Esophagus muscularis mucosa (tissue), 4 donors: ENCODE measurements around the gene TMC4. TPM values are rescaled to one million over a fixed set of nuclear protein-coding genes. Genes with fewer than 3 reads are reported as not detected.

Experiments
- total RNA-seq, 4 donors: library from RNA; depleted of rRNA; stranded (reverse); fragments of >200 nt; gene quantifications; one replicate each; pipeline versions ENCODE4 v1.1.0 to v1.2.1, GENCODE V29; 2016

Gene TMC4
- total RNA-seq, 4 donors from 2014 or later, result 0.26 to 0.98 (median 0.33) TPM; not detected in 1

Other genes starting within 250 kb of the TMC4 start
- gene CACNG8, start 210.2 kb downstream of the TMC4 start, total RNA-seq, result under 1 TPM in 1 of 4 donors, not detected in 3; 0.06 TPM
- not detected for gene CACNG6, start 181.5 kb downstream of the TMC4 start, total RNA-seq
- gene VSTM1, start 109.3 kb downstream of the TMC4 start, total RNA-seq, result under 1 TPM in 1 of 4 donors, not detected in 3; 0.33 TPM
- gene TARM1, start 91.8 kb downstream of the TMC4 start, total RNA-seq, result not detected
- gene OSCAR, start 72.4 kb downstream of the TMC4 start, total RNA-seq, result 1 to 10 TPM in 3 of 4 donors, under 1 TPM in 1; 0.29 to 5.0 (median 1.6) TPM
- gene NDUFA3, start 70.3 kb downstream of the TMC4 start, total RNA-seq, result 10 to 100 TPM in 3 of 4 donors, 1 to 10 TPM in 1; 9.1 to 50.9 (median 26.4) TPM
- 10 to 100 TPM; 10.8 to 26.6 (median 19.8) TPM for gene TFPT, start 57.5 kb downstream of the TMC4 start, total RNA-seq
- 10 to 100 TPM; 44.9 to 64.3 (median 56.0) TPM for gene PRPF31, start 57.4 kb downstream of the TMC4 start, total RNA-seq
- 10 to 100 TPM; 15.1 to 25.3 (median 21.1) TPM for gene CNOT3, start 35.4 kb downstream of the TMC4 start, total RNA-seq
- gene LENG1, start 13.4 kb downstream of the TMC4 start, total RNA-seq, result 10 to 100 TPM in 3 of 4 donors, 1 to 10 TPM in 1; 10.0 to 12.7 (median 11.5) TPM
- gene MBOAT7, start 16.4 kb upstream of the TMC4 start, total RNA-seq, result 10 to 100 TPM; 40.3 to 83.2 (median 59.4) TPM
- gene TSEN34, start 18.1 kb upstream of the TMC4 start, total RNA-seq, result 100 to 1,000 TPM in 1 of 4 donors, 10 to 100 TPM in 3; 49.4 to 103 (median 86.8) TPM
- 1,000 to 10,000 TPM; 1,410 to 2,465 (median 1,750) TPM for gene RPS9, start 27.7 kb upstream of the TMC4 start, total RNA-seq
- 10 to 100 TPM in 2 of 4 donors, 1 to 10 TPM in 2; 9.1 to 36.1 (median 11.3) TPM for gene LILRB3, start 49.8 kb upstream of the TMC4 start, total RNA-seq
- 1 to 10 TPM in 3 of 4 donors, under 1 TPM in 1; 0.86 to 2.9 (median 2.6) TPM for gene LILRA6, start 69.6 kb upstream of the TMC4 start, total RNA-seq
- gene LILRB5, start 84.1 kb upstream of the TMC4 start, total RNA-seq, result 10 to 100 TPM; 16.6 to 26.6 (median 21.4) TPM
- gene LILRB2, start 108.0 kb upstream of the TMC4 start, total RNA-seq, result 1 to 10 TPM; 2.1 to 5.6 (median 2.6) TPM
- 10 to 100 TPM in 1 of 4 donors, 1 to 10 TPM in 3; 1.5 to 12.1 (median 2.7) TPM for gene LILRA5, start 140.0 kb upstream of the TMC4 start, total RNA-seq
- not detected for gene LILRA4, start 166.0 kb upstream of the TMC4 start, total RNA-seq
- 10 to 100 TPM in 3 of 4 donors, 1 to 10 TPM in 1; 7.6 to 23.4 (median 13.0) TPM for gene LAIR1, start 191.8 kb upstream of the TMC4 start, total RNA-seq
- 1 to 10 TPM in 3 of 4 donors, under 1 TPM in 1; 0.83 to 8.0 (median 5.6) TPM for gene TTYH1, start 242.3 kb upstream of the TMC4 start, total RNA-seq